ENCODE results near the gene CHST9.

CHST9 gene

DNA sequence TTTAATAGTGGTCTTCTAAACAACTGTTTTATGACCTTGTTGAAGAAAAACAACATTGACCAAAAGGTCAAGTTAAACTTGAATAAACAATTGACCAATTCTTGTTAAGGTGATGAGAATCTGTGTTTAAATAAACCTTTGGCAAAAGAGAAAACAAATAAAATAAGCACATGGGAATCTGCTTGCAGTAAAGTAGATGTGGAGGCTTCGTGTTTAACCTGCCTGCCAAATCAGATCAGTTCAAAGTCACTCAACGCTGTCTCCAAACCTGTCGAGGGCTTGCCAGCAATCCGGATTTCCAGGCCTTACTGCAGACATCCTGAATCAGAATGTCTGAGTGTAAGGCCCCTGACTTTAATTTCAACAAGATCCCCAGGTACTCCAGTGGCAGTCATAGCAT is 264.5 kb downstream of the CHST9 start:
- Histone ChIP-seq H3K4me1 (ENCODE audit: control insufficient read depth, insufficient read depth, low read length) (no peaks in the 10 kb centered on the region), H3K9me3 (ENCODE audit: control insufficient read depth, insufficient read depth, low read length) (no peaks in the 10 kb centered on the region), H3K27me3 (ENCODE audit: control insufficient read depth, insufficient read depth, low read length) (no peaks in the 10 kb centered on the region), H3K27ac (ENCODE audit: low read length) (no peak overlapping the region), H3K36me3 (ENCODE audit: control insufficient read depth, insufficient read depth, low read length) (no peaks in the 10 kb centered on the region), H3K4me3 (ENCODE audit: low read length) (no peak overlapping the region)
- no CpG with 5 or more reads among the region's 4 CpGs for WGBS (ENCODE audit: insufficient coverage, insufficient read length)
- no peak for DNase-seq (ENCODE audit: low read depth, low spot score)

DNA sequence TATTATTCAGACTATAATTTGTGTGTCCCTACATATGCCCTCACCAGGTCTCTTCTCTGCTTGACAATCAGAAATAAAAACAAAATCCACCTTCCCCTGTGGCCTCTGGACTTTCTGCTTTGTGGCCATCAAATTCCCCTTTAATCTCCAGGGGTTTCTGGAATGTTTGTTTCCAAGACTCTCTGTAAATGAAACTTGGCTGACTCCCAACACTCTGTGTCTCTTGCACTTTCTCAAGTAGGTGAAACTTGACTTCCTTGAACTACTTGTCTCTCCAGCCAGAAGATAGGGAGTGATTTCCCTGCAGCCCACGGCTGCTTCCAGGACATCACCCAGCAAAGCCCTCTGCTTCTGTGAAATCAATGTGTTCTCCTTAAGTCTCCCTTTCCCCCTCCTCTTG is 265.5 kb downstream of the CHST9 start:
- Histone ChIP-seq H3K4me3 (ENCODE audit: low read length) (no peak overlapping the region), H3K36me3 (ENCODE audit: control insufficient read depth, insufficient read depth, low read length) (no peaks in the 10 kb centered on the region), H3K4me1 (ENCODE audit: control insufficient read depth, insufficient read depth, low read length) (no peaks in the 10 kb centered on the region), H3K27ac (ENCODE audit: low read length) (no peak overlapping the region), H3K27me3 (ENCODE audit: control insufficient read depth, insufficient read depth, low read length) (no peaks in the 10 kb centered on the region), H3K9me3 (ENCODE audit: control insufficient read depth, insufficient read depth, low read length) (no peaks in the 10 kb centered on the region)
- no CpG with 5 or more reads among the region's 1 CpG for WGBS (ENCODE audit: insufficient coverage, insufficient read length)
- no peak for DNase-seq (ENCODE audit: low read depth, low spot score)

DNA sequence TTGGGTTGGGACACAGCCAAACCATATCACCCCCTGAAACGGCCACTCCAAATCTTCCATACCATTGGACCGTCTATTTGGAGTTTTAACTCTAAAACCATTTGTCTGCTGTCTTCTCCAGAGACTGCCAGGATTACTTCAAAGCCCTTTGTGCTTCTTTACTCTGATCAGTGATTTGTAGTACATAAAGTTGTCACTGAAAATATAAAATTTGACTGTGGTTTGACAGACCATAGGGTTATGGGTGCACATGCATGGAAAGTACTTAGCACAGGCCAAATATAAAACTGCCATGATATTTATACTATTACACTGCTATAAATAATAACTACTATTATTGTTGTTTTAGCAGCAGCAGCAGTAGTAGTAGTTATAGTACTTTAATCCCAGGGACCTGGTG is 265.9 kb downstream of the CHST9 start:
- WGBS (ENCODE audit: insufficient coverage, insufficient read length) = no CpG with 5 or more reads among the region's 2 CpGs

DNA sequence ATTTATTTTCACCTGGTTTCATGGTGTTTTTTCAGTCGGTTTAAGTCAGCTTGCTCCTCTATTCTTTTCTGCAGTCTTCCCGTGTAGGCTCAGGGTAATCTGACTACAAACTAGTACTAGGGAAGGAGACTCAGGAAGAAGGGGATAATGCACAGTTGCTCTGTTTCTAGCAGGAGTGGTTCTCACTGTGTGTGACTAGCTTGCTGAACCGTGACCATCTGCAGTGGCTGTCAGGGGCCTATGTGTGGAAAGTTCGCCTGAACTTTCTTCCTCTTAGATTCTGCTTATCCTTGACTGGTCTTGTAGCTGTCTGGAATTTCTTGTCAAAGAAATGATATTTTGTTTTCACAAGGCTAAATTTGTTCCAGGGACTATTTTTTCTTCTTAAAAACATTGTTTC is 273.3 kb downstream of the CHST9 start:
- WGBS (ENCODE audit: insufficient coverage, insufficient read length) = no CpG with 5 or more reads among the region's 4 CpGs

More for the DNA sequence above, 265.9 kb downstream of the CHST9 start:
- H3K36me3 ChIP-seq (ENCODE audit: control insufficient read depth, insufficient read depth, low read length) = no peaks in the 10 kb centered on the region
- DNase-seq (ENCODE audit: low read depth, low spot score) = no peak
- H3K27me3 ChIP-seq (ENCODE audit: control insufficient read depth, insufficient read depth, low read length) = no peaks in the 10 kb centered on the region
- no peaks in the 10 kb centered on the region for H3K4me1 ChIP-seq (ENCODE audit: control insufficient read depth, insufficient read depth, low read length)
- no peak overlapping the region for H3K27ac ChIP-seq (ENCODE audit: low read length)
- no peaks in the 10 kb centered on the region for H3K9me3 ChIP-seq (ENCODE audit: control insufficient read depth, insufficient read depth, low read length)
- no peak overlapping the region for H3K4me3 ChIP-seq (ENCODE audit: low read length)

DNA sequence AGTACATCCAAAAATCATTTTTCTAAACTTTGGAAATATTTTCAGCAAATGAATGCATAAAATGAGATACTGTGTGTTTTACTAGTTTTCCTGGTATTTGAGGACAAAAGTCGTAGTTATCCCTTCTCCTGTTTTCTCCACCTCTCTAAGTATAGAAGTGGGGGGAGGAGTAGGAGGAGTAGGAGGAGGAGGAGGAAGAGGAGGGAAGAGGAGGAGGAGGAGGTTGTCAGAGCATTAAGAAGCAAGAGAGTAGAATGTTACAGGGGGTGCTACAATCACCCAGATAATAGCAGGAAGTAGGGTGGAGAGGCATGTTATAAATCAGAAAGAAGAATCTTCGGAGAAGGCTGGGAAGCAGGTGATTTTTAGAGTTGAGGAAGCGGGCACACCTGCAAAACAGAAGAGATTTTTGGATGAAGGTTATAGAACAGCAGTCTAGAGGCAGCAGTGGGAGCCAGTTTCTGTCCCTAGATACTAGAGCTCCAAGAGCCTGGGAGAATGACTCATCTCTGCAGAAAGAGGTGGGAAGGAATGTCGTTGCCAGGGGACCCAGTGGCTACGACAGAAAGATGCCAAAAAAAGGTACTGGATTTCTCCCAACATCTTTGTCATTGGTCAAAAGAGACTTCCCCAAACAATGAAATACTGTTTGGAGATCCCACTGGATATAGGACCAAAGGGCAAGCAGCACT is 275.4 kb downstream of the CHST9 start:
- Histone ChIP-seq H3K36me3 (ENCODE audit: control insufficient read depth, insufficient read depth, low read length) (no peaks in the 10 kb centered on the region), H3K9me3 (ENCODE audit: control insufficient read depth, insufficient read depth, low read length) (no peaks in the 10 kb centered on the region), H3K4me3 (ENCODE audit: low read length) (no peak overlapping the region), H3K27me3 (ENCODE audit: control insufficient read depth, insufficient read depth, low read length) (no peaks in the 10 kb centered on the region), H3K27ac (ENCODE audit: low read length) (no peak overlapping the region), H3K4me1 (ENCODE audit: control insufficient read depth, insufficient read depth, low read length) (0 out of 2 replicates have a peak, but pooled peaks cover 1% of the 10 kb centered on the region)
- no peak for DNase-seq (ENCODE audit: low read depth, low spot score)
- no CpG with 5 or more reads among the region's 5 CpGs for WGBS (ENCODE audit: insufficient coverage, insufficient read length)

More for the DNA sequence above, 273.3 kb downstream of the CHST9 start:
- Histone ChIP-seq H3K27ac (ENCODE audit: low read length) (no peak overlapping the region), H3K27me3 (ENCODE audit: control insufficient read depth, insufficient read depth, low read length) (no peaks in the 10 kb centered on the region), H3K4me1 (ENCODE audit: control insufficient read depth, insufficient read depth, low read length) (0 out of 2 replicates have a peak, but pooled peaks cover 1% of the 10 kb centered on the region), H3K36me3 (ENCODE audit: control insufficient read depth, insufficient read depth, low read length) (no peaks in the 10 kb centered on the region), H3K4me3 (ENCODE audit: low read length) (no peak overlapping the region), H3K9me3 (ENCODE audit: control insufficient read depth, insufficient read depth, low read length) (no peaks in the 10 kb centered on the region)
- no peak for DNase-seq (ENCODE audit: low read depth, low spot score)

DNA sequence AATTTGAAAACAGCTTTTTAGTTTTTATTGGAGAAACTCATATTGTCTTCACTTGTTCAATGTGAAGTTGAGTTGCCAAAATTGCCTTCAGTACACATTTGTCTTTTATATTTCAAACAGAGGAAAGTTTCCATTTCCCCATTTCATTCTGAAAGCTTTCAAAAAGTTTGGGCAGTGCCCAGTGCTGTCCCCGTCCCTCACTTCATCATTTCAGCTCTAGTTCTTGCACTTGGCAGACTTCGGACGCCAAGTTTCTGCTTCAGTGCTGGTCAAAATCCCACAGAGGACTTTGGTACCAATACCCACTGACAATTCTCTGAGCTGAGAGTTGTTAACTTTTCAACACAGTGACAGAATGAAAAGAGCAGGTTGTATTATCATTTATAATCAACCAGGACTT is 276.2 kb downstream of the CHST9 start:
- no peak for DNase-seq (ENCODE audit: low read depth, low spot score)
- Histone ChIP-seq H3K27ac (ENCODE audit: low read length) (no peak overlapping the region), H3K36me3 (ENCODE audit: control insufficient read depth, insufficient read depth, low read length) (no peaks in the 10 kb centered on the region), H3K9me3 (ENCODE audit: control insufficient read depth, insufficient read depth, low read length) (no peaks in the 10 kb centered on the region), H3K4me3 (ENCODE audit: low read length) (no peak overlapping the region), H3K27me3 (ENCODE audit: control insufficient read depth, insufficient read depth, low read length) (no peaks in the 10 kb centered on the region), H3K4me1 (ENCODE audit: control insufficient read depth, insufficient read depth, low read length) (0 out of 2 replicates have a peak, but pooled peaks cover 1% of the 10 kb centered on the region)
- WGBS (ENCODE audit: insufficient coverage, insufficient read length) = no CpG with 5 or more reads among the region's 3 CpGs

DNA sequence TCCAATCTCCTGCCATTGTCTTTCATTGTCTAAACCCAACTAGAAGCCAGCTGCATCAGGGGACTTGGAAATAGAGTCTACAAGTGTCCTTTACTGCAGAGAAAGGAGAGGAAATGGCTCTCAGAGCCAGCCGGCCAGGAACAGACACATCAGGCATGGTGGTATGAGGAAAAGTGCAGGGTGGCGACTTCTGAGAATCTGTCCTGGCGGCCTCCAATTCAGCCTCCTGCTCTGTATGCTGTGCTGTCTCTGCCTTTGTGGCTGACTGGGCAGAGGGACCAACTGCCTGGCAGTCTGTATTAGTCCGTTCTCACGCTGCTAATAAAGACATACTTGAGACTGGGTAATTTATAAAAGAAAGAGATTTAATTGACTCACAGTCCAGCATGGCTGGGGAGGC is 282.8 kb downstream of the CHST9 start:
- H3K27me3 ChIP-seq (ENCODE audit: control insufficient read depth, insufficient read depth, low read length) = no peaks in the 10 kb centered on the region
- H3K9me3 ChIP-seq (ENCODE audit: control insufficient read depth, insufficient read depth, low read length) = no peaks in the 10 kb centered on the region
- H3K4me1 ChIP-seq (ENCODE audit: control insufficient read depth, insufficient read depth, low read length) = no peaks in the 10 kb centered on the region
- no peak overlapping the region for H3K4me3 ChIP-seq (ENCODE audit: low read length)
- H3K27ac ChIP-seq (ENCODE audit: low read length) = no peak overlapping the region
- no CpG with 5 or more reads among the region's 5 CpGs for WGBS (ENCODE audit: insufficient coverage, insufficient read length)
- DNase-seq (ENCODE audit: low read depth, low spot score) = no peak
- no peaks in the 10 kb centered on the region for H3K36me3 ChIP-seq (ENCODE audit: control insufficient read depth, insufficient read depth, low read length)

DNA sequence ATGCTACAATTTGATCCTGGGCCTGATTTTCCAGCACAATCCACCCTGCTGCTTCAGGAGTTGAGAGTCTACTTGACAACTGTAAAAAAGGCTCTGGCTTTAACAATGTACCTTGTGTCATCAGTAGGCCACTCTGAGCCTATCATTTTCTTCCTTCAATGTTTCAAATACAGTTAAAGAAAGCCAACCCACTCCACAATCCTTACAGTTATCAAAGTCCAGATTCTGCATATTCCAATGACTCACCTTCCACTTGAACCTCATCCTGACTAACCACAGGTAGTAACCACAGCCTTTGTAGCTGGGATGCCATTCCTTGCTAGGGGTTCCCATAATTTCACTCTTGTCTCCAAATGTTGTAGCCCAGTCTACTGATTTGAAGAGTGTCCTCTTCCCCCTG is 284.1 kb downstream of the CHST9 start:
- DNase-seq (ENCODE audit: low read depth, low spot score) = no peak
- H3K27me3 ChIP-seq (ENCODE audit: control insufficient read depth, insufficient read depth, low read length) = no peaks in the 10 kb centered on the region
- no peaks in the 10 kb centered on the region for H3K36me3 ChIP-seq (ENCODE audit: control insufficient read depth, insufficient read depth, low read length)

DNA sequence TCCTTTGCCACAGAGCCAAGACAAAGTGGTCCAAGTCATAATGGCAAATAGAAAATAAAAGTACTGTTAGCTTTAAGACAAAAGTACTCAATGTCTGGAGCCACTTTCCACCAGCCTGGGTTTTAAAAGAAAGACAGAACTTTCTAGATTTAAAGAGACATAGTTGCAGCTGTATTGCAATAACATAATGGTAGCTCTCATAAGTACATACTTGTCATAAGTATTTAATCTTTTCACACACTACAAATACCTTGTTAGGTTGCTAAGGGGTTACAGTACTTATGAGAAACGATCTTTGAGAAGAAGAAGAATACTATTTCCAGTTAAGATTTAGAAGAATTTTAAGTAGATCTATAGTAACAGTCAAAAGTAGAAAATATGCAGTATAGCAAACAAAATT is 290.7 kb downstream of the CHST9 start:
- no peaks in the 10 kb centered on the region for H3K36me3 ChIP-seq (ENCODE audit: control insufficient read depth, insufficient read depth, low read length)
- H3K9me3 ChIP-seq (ENCODE audit: control insufficient read depth, insufficient read depth, low read length) = no peaks in the 10 kb centered on the region
- H3K27me3 ChIP-seq (ENCODE audit: control insufficient read depth, insufficient read depth, low read length) = no peaks in the 10 kb centered on the region
- no peaks in the 10 kb centered on the region for H3K4me1 ChIP-seq (ENCODE audit: control insufficient read depth, insufficient read depth, low read length)
- no CpG with 5 or more reads among the region's 1 CpG for WGBS (ENCODE audit: insufficient coverage, insufficient read length)
- no peak overlapping the region for H3K27ac ChIP-seq (ENCODE audit: low read length)
- no peak for DNase-seq (ENCODE audit: low read depth, low spot score)
- H3K4me3 ChIP-seq (ENCODE audit: low read length) = no peak overlapping the region

More for the DNA sequence above, 284.1 kb downstream of the CHST9 start:
- Histone ChIP-seq H3K27ac (ENCODE audit: low read length) (no peak overlapping the region), H3K9me3 (ENCODE audit: control insufficient read depth, insufficient read depth, low read length) (no peaks in the 10 kb centered on the region), H3K4me1 (ENCODE audit: control insufficient read depth, insufficient read depth, low read length) (no peaks in the 10 kb centered on the region), H3K4me3 (ENCODE audit: low read length) (no peak overlapping the region)

DNA sequence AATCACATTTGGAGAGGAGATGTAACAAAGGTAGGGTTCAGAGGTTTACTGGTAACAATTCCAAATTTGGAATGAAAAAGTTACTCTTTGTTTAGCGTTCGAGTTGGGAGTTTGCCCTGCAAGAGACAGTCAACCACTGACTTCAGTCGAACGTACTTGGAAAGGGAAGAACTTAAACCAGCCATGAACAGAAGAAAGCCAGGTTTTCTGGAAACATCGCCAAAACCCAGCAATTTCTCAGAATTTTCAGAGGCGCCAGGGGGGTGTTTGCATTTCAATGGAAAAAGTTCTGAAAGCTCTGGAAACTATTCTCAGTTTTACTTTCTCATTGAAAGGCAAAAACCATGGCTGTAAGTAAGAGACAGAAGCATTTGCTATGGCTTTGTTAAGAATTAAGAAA is 291.1 kb downstream of the CHST9 start:
- Histone ChIP-seq H3K9me3 (ENCODE audit: control insufficient read depth, insufficient read depth, low read length) (no peaks in the 10 kb centered on the region), H3K4me1 (ENCODE audit: control insufficient read depth, insufficient read depth, low read length) (no peaks in the 10 kb centered on the region), H3K27ac (ENCODE audit: low read length) (no peak overlapping the region), H3K27me3 (ENCODE audit: control insufficient read depth, insufficient read depth, low read length) (no peaks in the 10 kb centered on the region), H3K36me3 (ENCODE audit: control insufficient read depth, insufficient read depth, low read length) (no peaks in the 10 kb centered on the region), H3K4me3 (ENCODE audit: low read length) (no peak overlapping the region)
- no CpG with 5 or more reads among the region's 6 CpGs for WGBS (ENCODE audit: insufficient coverage, insufficient read length)
- no peak for DNase-seq (ENCODE audit: low read depth, low spot score)

DNA sequence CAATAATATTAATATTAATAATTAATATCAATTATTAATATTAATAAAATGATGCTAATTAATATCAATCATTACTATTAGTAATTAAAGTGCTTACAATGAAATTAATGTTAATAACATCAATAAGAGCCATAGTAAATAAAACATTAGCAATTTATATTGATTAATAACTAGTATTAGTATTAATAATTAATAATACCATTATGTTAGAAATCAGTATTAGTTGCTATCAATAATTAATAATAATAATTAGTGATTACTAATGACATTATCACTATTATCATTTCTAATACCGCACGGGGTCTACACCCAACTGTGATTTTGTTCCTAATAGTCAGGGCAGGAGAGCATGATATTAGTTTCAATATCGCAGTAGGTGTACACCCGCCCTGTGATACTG is 296.8 kb downstream of the CHST9 start:
- DNase-seq (ENCODE audit: low read depth, low spot score) = no peak
- Histone ChIP-seq H3K36me3 (ENCODE audit: control insufficient read depth, insufficient read depth, low read length) (no peaks in the 10 kb centered on the region), H3K4me1 (ENCODE audit: control insufficient read depth, insufficient read depth, low read length) (no peaks in the 10 kb centered on the region), H3K27me3 (ENCODE audit: control insufficient read depth, insufficient read depth, low read length) (no peaks in the 10 kb centered on the region), H3K4me3 (ENCODE audit: low read length) (no peak overlapping the region), H3K27ac (ENCODE audit: low read length) (no peak overlapping the region), H3K9me3 (ENCODE audit: control insufficient read depth, insufficient read depth, low read length) (no peaks in the 10 kb centered on the region)
- no CpG with 5 or more reads among the region's 4 CpGs for WGBS (ENCODE audit: insufficient coverage, insufficient read length)

Measured in iPS DF 6.9 (cell line).